IPS-15b (cell line): Measurements from ENCODE around the gene FMN2.

Experiments used
- H3K27me3 ChIP-seq: one replicate; pipeline ENCODE4 v1.6.1; 2013; ENCODE audit warnings: low read length; ENCODE audit not compliant: control insufficient read depth, insufficient read depth
- H3K36me3 ChIP-seq: one replicate; pipeline ENCODE4 v1.6.1; 2013; ENCODE audit warnings: low read length; ENCODE audit not compliant: control insufficient read depth, insufficient read depth
- H3K4me1 ChIP-seq: one replicate; pipeline ENCODE4 v1.6.1; 2013; ENCODE audit warnings: mild to moderate bottlenecking, low read length; ENCODE audit not compliant: control insufficient read depth, insufficient read depth
- H3K4me3 ChIP-seq: one replicate; pipeline ENCODE4 v1.5.1; 2013; ENCODE audit warnings: low read depth, low read length
- H3K9ac ChIP-seq: one replicate; pipeline ENCODE4 v1.6.1; 2013; ENCODE audit warnings: low read depth, mild to moderate bottlenecking, low read length
- H3K9me3 ChIP-seq: one replicate; pipeline ENCODE4 v1.6.1; 2013; ENCODE audit warnings: mild to moderate bottlenecking, low read length; ENCODE audit not compliant: control insufficient read depth, insufficient read depth

The FMN2 gene

DNA sequence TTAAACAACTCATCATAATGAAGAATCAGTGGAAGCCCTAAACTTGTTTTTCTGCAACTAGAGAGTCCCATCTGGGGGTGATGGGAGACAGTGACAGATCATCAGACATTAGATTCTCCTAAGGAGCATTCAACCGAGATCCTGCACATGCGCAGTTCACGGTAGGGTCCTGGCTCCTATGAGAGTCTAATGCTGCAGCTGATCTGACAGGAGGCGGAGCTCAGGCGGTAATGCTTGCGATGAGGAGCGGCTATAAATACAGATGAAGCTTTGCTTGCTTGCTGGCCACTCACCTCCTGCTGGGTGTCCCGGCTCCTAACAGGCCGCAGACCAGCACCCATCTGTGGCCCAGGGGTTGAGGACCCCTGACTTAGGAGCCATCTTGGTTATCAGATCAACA is 247.2 kb downstream of the FMN2 start:
- H3K9ac ChIP-seq: no peak overlapping the region
- H3K36me3 ChIP-seq: no peaks in the 10 kb centered on the region

GRCh38 chr1:240341365-240342250 is 249.9 kb downstream of the FMN2 start:
- Histone ChIP-seq H3K9me3 (no peaks in the 10 kb centered on the region), H3K4me3 (no peak overlapping the region), H3K4me1 (no peaks in the 10 kb centered on the region), H3K9ac (no peak overlapping the region), H3K36me3 (no peaks in the 10 kb centered on the region), H3K27me3 (no peaks in the 10 kb centered on the region)

More for the DNA sequence above, 247.2 kb downstream of the FMN2 start:
- Histone ChIP-seq H3K4me1 (no peaks in the 10 kb centered on the region), H3K27me3 (no peaks in the 10 kb centered on the region), H3K4me3 (no peak overlapping the region), H3K9me3 (no peaks in the 10 kb centered on the region)

DNA sequence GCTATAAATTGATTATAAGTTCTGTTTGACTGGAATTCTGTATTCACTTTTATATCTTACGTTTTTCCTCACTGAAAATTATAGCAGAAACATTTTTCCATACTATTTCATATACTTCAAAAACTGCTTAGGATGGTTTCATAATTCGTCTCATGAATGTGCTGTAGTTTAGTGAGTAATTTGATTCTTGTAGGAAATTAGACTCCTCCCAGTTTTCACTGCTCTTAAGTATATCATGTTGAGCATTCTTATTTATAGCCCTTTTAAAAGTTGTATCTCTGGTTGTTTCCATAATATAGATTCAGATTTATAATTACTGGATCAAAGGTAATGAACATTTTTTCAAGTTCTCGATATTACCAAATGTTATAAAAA is 250.6 kb downstream of the FMN2 start:
- H3K9ac ChIP-seq: no peak overlapping the region
- H3K4me3 ChIP-seq: no peak overlapping the region
- H3K27me3 ChIP-seq: no peaks in the 10 kb centered on the region
- H3K4me1 ChIP-seq: no peaks in the 10 kb centered on the region
- no peaks in the 10 kb centered on the region for H3K9me3 ChIP-seq
- H3K36me3 ChIP-seq: no peaks in the 10 kb centered on the region

- H3K36me3 ChIP-seq: no peaks in the 10 kb centered on the region
- H3K27me3 ChIP-seq: no peaks in the 10 kb centered on the region
Measured at GRCh38 chr1:240343045-240343444, 251.4 kb downstream of the FMN2 start.

DNA sequence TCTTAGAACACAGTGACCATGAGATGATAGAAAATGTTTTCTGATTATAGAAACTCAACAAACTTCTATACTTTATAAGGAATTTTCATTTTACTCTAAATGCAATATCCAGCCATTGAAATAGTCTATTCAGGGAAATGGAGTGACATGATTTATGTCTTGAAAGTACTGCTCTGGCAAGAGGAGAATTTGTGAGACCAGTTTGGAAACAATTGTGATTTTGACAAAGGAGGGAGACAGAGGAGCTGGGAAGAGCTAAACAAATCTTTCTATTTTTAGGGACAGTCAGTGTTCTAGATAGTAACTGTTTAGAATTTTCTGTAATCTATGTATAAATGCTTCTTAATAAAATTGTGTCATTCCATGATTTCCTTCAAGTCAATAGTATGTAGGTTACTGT is 252.3 kb downstream of the FMN2 start:
- no peak overlapping the region for H3K9ac ChIP-seq
- no peaks in the 10 kb centered on the region for H3K27me3 ChIP-seq
- H3K9me3 ChIP-seq: no peaks in the 10 kb centered on the region
- no peak overlapping the region for H3K4me3 ChIP-seq
- H3K36me3 ChIP-seq: no peaks in the 10 kb centered on the region
- H3K4me1 ChIP-seq: no peaks in the 10 kb centered on the region

More at GRCh38 chr1:240343045-240343444, 251.4 kb downstream of the FMN2 start:
- Histone ChIP-seq H3K9ac (no peak overlapping the region), H3K9me3 (no peaks in the 10 kb centered on the region), H3K4me3 (no peak overlapping the region), H3K4me1 (no peaks in the 10 kb centered on the region)

DNA sequence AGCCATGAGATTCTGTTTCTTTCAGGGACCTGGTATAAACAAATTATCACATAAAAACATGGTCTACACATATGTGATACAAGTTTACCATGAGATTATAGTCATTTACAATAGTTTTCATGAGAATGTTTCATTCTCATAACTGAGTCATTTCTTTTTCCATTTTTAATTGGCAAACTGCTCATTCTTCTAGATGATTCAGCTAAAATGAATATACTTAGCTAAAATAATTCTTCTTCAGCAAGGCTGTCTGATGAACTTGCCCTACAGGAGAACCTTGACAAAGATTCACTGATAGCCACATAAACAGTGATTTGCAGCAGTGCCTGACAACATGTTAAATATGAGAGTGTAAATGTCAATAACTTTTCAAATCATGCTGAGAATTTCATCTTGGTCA is 253.2 kb downstream of the FMN2 start:
- no peak overlapping the region for H3K9ac ChIP-seq
- H3K4me3 ChIP-seq: no peak overlapping the region
- no peaks in the 10 kb centered on the region for H3K36me3 ChIP-seq
- no peaks in the 10 kb centered on the region for H3K9me3 ChIP-seq
- H3K27me3 ChIP-seq: no peaks in the 10 kb centered on the region
- no peaks in the 10 kb centered on the region for H3K4me1 ChIP-seq

DNA sequence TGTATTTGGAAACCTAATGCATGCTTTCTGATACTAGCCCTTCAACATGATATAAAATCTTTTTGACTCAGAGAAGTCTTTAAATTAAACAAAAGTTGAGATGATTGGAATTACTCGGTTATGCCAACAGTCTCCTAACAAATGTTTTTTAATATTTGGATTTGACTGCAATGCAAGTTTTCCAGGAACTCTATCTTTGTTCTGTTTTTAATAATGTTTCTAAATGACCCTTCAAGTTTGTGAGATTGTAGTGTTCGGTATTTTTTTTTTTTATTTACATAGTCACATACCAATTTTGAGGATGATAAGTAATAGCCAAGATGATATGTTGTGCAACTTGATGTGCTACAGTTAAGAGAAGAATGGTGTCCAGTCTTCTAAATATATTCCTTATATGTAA is 258.0 kb downstream of the FMN2 start:
- Histone ChIP-seq H3K27me3 (no peaks in the 10 kb centered on the region), H3K9ac (no peak overlapping the region), H3K9me3 (no peaks in the 10 kb centered on the region), H3K36me3 (no peaks in the 10 kb centered on the region), H3K4me3 (no peak overlapping the region), H3K4me1 (peaks cover 4% of the 10 kb centered on the region)

GRCh38 chr1:240350910-240351331 is 259.2 kb downstream of the FMN2 start:
- Histone ChIP-seq H3K9ac (no peak overlapping the region), H3K36me3 (no peaks in the 10 kb centered on the region), H3K27me3 (no peaks in the 10 kb centered on the region), H3K4me1 (peaks cover 4% of the 10 kb centered on the region), H3K9me3 (no peaks in the 10 kb centered on the region), H3K4me3 (no peak overlapping the region)

- peaks cover 4% of the 10 kb centered on the region for H3K4me1 ChIP-seq
- H3K27me3 ChIP-seq: no peaks in the 10 kb centered on the region
- no peaks in the 10 kb centered on the region for H3K36me3 ChIP-seq
- H3K9me3 ChIP-seq: no peaks in the 10 kb centered on the region
- no peak overlapping the region for H3K9ac ChIP-seq
- no peak overlapping the region for H3K4me3 ChIP-seq
Measured at GRCh38 chr1:240351690-240352089, 260.0 kb downstream of the FMN2 start.

- Histone ChIP-seq H3K9ac (no peak overlapping the region), H3K27me3 (no peaks in the 10 kb centered on the region), H3K9me3 (no peaks in the 10 kb centered on the region), H3K36me3 (no peaks in the 10 kb centered on the region), H3K4me1 (peaks cover 4% of the 10 kb centered on the region), H3K4me3 (no peak overlapping the region)
Measured at GRCh38 chr1:240352769-240353168, 261.1 kb downstream of the FMN2 start.

GRCh38 chr1:240356568-240356967 is 264.9 kb downstream of the FMN2 start:
- H3K36me3 ChIP-seq: no peaks in the 10 kb centered on the region
- no peak overlapping the region for H3K4me3 ChIP-seq
- no peaks in the 10 kb centered on the region for H3K27me3 ChIP-seq

GRCh38 chr1:240362046-240362445 is 270.4 kb downstream of the FMN2 start:
- Histone ChIP-seq H3K36me3 (no peaks in the 10 kb centered on the region), H3K4me1 (no peaks in the 10 kb centered on the region), H3K27me3 (no peaks in the 10 kb centered on the region), H3K4me3 (no peak overlapping the region), H3K9me3 (no peaks in the 10 kb centered on the region), H3K9ac (no peak overlapping the region)

More at GRCh38 chr1:240356568-240356967, 264.9 kb downstream of the FMN2 start:
- Histone ChIP-seq H3K4me1 (peaks cover 4% of the 10 kb centered on the region), H3K9me3 (no peaks in the 10 kb centered on the region), H3K9ac (no peak overlapping the region)
